GM19467 (cell line): Measurements from ENCODE around the gene RABEP2.
A peak's percentile ranks its signal among the peaks of the same experiment; 100 is the strongest.
"Not testable (repeated sequence)": the region's sequence is repeated elsewhere in the genome, so short reads cannot be mapped to it uniquely, and the experiment has no call there.

Experiments used
- ATAC-seq: cut with Tn5 transposase; IDR thresholded peaks from one replicate; pipeline ENCODE4 v1.9.1; 2021; ENCODE audit warnings: mild to moderate bottlenecking, moderate library complexity; ENCODE audit not compliant: unreplicated experiment

The RABEP2 gene, protein sequence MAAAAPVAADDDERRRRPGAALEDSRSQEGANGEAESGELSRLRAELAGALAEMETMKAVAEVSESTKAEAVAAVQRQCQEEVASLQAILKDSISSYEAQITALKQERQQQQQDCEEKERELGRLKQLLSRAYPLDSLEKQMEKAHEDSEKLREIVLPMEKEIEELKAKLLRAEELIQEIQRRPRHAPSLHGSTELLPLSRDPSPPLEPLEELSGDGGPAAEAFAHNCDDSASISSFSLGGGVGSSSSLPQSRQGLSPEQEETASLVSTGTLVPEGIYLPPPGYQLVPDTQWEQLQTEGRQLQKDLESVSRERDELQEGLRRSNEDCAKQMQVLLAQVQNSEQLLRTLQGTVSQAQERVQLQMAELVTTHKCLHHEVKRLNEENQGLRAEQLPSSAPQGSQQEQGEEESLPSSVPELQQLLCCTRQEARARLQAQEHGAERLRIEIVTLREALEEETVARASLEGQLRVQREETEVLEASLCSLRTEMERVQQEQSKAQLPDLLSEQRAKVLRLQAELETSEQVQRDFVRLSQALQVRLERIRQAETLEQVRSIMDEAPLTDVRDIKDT

DNA sequence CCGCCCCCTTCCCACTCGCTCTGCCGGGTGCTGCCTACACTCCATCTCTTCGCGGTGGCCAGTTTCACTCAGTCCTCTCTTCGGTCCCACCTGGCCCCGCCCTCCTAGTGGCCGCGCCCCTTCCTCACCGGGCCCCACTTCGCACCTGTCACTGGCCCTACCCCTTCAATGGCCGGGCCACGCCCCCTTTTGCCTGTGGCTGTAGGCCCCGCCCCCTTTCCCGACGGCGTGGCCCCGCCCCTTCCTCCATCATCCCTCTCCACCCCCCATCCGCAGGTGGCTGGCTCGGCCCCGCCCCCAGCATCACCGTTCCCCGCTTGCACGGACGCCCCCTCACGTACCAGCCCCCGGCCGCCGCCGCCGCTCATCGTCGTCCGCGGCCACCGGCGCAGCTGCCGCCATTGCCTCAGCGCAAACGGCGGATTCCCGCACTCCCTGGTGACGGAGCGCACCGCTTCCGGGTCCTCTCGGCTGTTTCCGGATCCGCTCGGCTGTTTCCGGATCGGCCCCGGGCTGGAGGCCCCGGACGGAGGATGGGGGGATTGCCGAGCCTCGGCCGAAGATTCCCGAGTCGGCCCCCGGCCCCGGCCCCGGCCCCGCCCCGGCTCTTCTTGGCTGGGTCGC lies at the start of gene RABEP2:
RABEP2 (minus strand) TSS at position 477 of the 624 bp plus-strand sequence; CDS start at position 402, 75 bp downstream.
- ATAC-seq = peak; percentile 41

DNA sequence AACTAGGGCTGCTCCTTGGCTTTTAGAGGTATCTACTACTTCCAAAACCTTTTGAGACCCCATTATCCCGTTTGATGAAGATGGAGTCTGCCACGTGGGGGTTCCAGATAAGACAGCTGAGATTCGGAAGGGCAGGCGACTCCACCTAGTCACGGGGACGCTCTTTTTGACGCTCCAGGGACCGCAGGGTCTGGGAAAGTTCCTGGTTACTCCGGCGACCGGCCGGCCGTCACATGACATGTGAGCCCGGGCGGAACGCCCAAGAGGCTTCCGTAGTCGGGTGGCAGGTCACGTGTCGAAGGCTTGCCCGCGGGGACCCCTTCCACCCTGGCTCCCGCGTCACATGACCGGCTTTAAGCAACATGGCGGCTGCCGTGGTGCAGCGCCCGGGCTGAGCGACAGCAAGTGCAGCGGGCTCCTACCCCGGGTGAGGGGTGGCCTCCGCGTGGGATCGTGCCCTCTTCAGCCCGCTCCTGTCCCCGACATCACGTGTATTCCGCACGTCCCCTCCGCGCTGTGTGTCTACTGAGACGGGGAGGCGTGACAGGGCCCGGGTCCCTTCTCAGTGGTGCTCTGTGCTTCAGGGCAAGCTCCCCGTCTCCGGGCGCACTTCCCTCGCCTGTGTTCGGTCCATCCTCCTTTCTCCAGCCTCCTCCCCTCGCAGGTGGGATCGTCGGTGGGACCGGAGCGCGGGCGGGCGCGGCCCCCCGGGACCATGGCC lies 49.6 kb upstream of the RABEP2 start, which contains the start of gene SPNS1:
SPNS1 (plus strand) TSS at position 342 of the 721 bp plus-strand sequence; CDS start at position 716, 374 bp downstream.
- peak; percentile 88 for ATAC-seq

DNA sequence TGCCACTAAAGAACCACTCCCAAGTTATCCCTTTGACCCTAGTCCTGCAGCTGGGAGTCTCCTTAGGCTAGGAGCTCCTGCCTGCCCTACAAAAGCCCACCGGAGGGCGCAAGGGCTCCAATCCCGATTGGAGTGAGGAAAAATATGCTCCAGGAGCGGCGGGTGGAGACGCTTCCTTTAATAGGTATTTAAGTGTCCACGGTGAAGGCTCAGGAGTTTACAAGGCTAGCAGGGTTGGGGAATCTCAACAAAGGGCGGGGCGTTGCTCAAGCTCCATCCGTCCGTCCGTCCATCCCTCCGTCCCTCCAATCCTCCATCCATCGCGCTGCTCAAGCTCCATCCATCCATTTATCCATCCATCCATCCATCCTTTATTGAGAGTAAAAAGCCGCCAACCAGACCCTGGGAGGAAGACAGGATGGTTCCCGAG lies 49.0 kb upstream of the RABEP2 start:
- ATAC-seq = peak; percentile 10

DNA sequence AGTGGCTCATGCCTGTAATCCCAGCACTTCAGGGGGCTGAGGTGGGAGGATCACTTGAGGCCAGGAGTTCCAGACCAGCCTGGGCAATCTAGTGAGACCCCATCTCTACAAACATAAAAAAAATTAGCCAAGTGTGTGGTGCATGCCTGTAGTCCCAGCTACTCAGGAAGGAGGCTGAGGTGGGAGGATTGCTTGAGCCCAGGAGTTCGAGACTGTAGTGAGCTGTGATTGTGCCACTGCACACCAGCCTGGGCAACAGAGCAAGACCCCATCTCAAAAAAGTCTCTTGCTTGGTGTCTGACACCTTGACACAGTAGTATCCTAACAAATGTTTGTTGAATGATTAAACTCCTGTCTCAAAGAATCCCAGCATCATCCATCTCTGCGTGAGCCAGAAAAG lies 44.7 kb upstream of the RABEP2 start:
- not testable (repeated sequence) for ATAC-seq

DNA sequence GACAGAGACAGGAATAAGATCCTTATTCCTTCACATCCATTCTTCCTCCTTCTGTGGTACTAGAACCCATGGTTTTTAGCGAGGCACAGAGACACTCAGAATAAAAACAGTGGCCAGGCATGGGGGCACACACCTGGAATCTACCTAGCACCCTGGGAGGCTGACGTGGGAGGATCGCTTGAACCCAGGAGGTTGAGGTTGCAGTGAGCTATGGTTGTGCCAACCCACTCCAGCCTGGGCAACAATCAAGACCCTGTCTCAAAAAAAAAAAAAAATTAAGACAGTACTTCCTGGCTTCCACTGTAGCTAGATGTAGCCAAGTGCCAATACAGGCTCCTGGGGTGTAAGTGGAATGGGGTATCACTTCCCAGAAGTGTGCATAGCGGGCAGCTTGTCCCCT lies 42.1 kb upstream of the RABEP2 start:
- no peak for ATAC-seq

DNA sequence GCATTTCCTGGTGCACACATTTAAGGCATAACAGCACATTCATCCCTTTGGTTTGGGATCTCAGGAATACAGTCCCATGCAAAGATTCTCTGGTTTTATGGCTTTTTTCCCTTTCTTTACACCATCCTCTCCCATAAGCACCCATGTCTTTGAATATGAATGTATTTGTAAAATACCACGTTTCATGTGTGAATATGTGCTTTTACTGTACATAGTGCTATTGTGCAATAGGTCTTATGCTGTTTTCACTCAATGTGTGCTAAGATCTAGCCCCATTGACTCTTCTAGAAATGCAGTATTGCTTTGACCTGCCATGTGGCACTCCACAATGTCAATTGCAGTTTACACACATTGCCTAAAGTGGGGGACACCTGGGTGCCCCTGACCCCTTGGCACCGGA lies 39.5 kb upstream of the RABEP2 start:
- no peak for ATAC-seq

DNA sequence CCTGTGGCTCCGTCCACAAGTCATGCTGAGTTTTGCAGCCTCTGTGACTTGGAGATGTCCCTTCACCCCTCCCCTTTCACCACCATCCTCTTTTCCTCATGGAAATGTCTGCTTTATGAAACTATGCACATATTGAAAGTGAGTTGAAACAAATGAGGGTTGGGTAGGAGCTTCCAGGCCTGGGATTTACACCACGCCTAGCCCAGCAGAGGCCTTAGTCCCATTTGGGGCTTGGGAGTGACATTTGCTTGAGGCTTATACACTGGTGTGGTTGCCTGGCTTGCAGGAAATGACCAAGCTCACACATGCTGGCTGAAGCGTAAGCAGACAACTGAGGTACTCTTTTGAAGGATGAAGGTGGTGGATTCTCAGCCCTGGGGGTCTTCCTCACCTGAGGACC lies 39.0 kb upstream of the RABEP2 start:
- ATAC-seq = no peak

DNA sequence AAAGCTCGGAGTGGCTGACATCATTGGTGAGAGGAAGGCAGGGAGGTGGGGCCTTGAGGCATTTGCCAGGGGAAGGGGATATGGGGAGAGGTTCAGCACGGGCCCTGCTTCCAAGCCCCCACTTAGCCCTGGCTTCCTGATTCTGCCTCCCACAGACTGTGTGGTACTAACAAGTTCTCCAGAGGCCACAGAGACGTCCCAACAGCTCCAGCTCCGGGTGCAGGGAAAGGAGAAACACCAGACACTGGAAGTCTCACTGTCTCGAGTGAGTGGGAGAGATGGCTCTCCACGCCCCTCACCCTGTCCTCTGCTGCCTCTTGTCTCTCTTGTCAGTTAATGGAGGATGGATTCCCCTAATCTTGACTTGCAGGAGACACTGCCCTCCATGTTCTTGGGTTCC lies 33.8 kb upstream of the RABEP2 start:
- ATAC-seq = no peak

DNA sequence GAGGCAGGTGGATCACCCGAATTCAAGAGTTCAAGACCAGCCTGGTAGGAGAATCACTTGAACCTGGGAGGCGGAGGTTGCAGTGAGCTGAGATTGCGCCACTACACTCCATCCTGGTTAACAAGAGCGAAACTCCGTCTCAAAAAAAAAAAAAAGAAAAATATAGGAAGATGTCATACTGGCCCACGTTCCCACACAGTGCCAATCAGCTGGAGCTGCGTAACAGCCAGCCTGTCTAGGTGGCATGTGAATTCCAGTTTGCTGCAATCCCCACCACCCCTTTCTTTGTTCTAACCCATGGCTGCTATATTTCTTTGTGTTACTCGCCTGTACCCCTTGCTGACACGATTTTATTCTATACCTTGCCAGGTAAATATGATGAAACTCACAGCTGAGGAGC lies 33.2 kb upstream of the RABEP2 start:
- no peak for ATAC-seq

DNA sequence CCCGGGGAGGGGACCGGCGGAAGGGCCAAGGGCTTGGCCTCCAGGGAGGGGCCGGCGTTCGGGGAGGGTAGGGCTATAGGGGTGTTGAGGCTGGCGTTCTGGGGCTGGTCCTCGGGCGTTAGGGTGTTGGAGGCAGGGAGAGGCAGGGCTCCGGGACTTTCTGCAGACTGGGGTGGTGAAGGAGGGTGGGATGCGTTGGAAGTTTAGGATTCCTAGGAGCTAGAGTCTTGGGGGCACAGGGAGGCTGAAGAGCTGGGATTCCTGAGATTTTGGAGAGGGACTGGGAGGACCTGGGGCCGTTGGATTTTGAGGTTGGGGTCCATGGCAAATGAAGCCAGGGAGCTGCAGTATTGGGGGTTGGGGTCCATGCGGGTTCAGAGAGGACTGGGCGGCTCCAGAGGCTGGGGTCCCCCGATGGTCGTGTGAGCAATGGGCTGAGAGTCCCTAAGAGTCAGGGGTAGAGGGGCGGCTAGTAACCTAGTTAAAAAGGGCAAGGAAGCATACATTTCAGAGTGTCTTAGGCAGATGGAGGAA lies 26.4 kb upstream of the RABEP2 start:
- ATAC-seq = no peak

DNA sequence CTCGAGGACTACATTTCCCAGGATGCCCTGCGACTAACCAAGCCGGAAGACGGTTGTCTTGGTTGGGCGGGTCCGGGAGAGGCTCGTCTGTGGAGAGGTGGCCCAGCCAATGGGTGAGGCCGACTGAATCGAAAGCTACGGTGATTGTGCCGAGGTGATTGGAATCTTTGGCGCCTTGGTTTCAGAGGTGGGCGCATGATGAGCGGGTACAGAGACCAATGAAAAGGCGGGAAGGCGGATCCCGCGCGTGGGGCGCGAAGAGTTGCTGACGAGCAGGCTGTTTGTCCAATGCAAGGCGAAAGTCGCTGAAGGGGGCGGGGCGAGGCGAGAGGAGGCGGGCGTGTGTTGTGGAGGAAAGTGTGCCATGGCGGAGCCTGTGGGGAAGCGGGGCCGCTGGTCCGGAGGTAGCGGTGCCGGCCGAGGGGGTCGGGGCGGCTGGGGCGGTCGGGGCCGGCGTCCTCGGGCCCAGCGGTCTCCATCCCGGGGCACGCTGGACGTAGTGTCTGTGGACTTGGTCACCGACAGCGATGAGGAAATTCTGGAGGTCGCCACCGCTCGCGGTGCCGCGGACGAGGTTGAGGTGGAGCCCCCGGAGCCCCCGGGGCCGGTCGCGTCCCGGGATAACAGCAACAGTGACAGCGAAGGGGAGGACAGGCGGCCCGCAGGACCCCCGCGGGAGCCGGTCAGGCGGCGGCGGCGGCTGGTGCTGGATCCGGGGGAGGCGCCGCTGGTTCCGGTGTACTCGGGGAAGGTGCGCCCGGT lies 25.8 kb upstream of the RABEP2 start, which contains the start of gene NFATC2IP:
NFATC2IP (plus strand) TSS at position 290 of the 762 bp plus-strand sequence; CDS start at position 365, 75 bp downstream.
- peak; percentile 93 for ATAC-seq

DNA sequence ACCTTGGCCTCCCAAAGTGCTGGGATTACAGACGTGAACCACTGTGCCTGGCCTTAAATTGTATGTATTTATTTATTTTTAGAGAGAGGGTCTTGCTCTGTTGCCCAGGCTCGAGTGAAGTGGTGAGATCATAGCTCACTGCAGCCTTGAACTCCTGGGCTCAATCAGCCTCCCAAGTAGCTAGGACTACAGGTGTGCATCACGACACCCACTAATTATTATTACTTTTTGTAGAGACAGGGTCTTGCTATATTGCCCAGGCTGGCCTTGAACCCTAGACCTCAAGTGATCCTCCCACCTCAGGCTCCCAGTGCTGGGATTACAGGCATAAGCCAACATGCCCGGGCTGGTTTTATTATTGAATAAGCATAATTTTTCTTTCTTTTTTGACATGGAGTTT lies 21.6 kb upstream of the RABEP2 start:
- ATAC-seq = no peak

DNA sequence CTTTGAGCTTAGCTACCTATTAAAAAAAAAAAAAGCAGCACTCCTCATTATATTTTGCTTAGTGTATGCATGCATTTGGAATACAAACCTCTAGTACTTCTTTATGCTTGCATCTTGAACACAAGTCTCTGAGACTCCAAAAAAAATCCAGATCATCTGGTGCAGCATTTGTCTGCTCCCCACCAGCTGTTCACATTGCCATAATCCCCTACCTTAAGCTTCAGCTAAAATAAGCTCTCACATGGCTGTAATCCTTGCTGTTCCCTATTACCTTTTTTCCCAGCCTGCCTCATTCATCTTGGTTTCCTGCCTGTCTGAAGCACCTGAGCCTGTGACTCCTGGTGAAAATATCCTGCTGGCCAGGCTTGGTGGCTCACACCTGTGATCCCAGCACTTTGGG lies 18.2 kb upstream of the RABEP2 start:
- ATAC-seq = no peak

DNA sequence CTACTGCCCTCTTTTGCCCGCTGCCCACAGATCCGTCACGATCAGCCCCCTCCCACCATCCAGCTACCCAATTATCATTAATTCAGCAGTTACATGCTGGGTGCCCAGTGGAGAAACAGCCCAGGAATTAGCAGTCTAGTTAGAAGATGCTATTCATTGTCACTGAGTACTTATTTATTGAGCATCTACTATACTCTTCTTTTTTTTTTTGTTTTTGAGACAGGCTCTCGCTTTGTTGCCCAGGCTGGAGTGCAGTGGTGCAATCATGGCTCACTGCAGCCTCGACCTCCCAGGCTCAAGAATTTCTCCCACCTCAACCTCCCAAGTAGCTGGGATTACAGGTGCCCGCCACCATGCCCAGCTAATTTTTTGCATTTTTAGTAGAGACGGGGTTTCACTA lies 14.8 kb upstream of the RABEP2 start:
- not testable (repeated sequence) for ATAC-seq

DNA sequence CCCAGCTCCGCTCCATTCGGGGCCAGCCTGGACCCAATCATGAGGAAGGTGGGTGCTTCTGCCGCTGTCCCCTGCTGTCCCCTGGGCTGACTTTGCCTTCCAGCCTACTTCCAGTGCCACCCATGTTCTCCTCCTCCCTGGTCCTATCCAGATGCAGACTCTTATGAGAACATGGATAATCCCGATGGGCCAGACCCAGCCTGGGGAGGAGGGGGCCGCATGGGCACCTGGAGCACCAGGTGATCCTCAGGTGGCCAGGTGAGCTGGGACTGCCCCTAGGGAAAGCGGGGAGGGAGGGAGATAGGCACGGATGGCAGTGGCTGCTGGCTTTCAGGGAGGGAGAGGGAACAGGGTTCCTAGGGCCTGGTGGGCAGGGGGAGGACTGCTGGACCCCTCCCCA lies 13.7 kb upstream of the RABEP2 start:
- no peak for ATAC-seq

DNA sequence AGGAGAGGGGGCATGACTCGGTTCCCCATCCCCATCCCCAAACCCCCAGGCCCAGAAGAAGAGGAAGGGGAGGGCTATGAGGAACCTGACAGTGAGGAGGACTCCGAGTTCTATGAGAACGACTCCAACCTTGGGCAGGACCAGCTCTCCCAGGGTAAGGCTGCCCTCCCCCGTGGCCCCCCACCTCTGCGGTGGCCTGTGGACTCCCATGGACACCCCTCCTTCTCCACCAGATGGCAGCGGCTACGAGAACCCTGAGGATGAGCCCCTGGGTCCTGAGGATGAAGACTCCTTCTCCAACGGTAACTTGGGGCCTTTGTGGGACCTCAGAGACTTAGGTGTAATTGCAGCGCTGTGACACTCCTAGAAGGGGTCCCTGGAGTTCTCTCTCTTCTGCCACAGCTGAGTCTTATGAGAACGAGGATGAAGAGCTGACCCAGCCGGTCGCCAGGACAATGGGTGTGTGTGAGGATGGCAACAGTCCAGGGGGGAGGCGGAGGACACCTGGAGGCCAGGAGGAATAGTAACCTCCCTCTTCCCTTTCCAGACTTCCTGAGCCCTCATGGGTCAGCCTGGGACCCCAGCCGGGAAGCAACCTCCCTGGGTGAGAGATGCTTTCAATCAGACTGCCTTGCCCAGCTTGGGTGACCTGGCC lies 12.3 kb upstream of the RABEP2 start:
- no peak for ATAC-seq

DNA sequence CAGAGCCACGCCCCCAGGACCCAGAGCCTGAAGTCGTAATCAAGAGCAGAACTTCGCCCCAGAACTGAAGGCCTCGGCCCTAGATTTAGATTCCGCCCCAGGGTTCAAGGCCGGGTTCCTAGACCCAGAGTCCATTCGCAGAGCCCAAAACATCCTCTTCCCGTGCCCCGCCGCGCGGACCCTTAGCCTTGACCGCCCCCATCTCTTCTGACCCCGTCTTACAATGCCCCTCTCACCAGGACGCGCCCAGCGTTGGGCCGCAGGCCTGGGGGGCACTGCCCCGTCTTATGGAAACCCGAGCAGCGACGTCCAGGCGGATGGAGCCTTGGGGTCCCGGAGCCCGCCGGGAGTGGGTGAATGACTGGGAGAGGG lies 11.7 kb upstream of the RABEP2 start:
- ATAC-seq = no peak

DNA sequence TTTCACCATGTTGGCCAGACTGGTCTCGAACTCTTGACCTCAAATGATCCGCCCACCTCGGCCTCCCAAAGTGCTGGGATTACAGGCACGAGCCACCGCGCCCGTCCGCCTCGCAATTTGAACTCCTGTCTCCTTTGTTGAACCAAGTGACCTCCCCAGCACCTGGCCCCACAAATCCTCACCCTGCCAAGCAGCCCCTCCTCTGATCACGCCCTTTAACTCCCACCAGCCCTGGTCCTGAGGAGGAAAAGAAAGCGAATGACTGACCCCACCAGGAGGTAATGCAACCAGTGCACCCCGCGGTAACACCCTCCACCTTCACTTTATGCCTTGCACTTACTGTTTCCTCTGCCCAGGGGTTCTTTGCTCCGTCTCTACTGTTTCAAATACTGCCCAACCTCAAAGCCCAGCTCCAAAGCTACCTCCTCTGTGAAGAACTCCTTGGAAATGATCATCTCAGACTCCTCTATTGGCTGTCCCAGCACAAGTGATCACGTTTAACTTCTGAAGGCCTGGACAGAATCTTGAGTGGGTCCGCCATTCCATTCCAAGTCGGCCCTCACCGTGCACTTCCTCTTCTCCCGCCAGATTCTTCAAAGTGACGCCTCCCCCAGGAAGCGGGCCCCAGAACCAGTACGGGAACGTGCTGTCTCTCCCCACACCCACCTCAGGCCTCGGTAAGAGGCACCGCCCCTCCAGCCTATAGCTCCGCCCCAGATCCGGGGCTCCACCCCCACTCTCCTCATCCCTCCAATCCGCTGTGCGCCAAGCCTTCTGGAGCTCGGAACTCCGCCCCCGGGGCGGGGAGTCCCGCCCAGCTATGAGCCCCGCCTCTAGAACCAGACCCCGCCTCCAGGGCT lies 11.1 kb upstream of the RABEP2 start:
- no peak for ATAC-seq

DNA sequence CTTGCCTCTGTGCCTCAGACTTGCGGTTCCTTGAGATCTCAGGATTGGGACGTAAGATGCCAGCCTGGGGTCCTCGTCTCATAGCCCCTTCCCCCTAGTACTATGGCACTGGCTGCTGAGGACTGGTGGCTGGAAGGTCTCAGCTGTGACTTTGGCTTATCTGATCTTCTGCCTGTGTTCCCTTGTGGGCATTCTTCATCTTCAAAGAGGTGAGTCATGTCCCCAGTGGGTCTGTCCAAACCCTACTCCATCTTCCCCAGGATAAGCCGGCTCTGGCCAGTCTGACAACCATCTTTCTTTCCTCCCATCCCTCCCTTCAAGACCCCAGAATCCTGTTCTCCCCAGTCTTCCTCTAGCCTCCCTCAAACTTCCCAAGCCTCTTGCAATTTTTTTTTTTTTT lies 10.3 kb upstream of the RABEP2 start:
- ATAC-seq = no peak
